Fibroblast of skin of abdomen (primary cell): ENCODE data around the gene TVP23C.
"Not testable (repeated sequence)": the region's sequence is repeated elsewhere in the genome, so short reads cannot be mapped to it uniquely, and the experiment has no call there.

Experiments
- DNase-seq: peaks from one replicate; pipeline ENCODE4 v3.0.0-alpha.2; 2013

Gene TVP23C

DNA sequence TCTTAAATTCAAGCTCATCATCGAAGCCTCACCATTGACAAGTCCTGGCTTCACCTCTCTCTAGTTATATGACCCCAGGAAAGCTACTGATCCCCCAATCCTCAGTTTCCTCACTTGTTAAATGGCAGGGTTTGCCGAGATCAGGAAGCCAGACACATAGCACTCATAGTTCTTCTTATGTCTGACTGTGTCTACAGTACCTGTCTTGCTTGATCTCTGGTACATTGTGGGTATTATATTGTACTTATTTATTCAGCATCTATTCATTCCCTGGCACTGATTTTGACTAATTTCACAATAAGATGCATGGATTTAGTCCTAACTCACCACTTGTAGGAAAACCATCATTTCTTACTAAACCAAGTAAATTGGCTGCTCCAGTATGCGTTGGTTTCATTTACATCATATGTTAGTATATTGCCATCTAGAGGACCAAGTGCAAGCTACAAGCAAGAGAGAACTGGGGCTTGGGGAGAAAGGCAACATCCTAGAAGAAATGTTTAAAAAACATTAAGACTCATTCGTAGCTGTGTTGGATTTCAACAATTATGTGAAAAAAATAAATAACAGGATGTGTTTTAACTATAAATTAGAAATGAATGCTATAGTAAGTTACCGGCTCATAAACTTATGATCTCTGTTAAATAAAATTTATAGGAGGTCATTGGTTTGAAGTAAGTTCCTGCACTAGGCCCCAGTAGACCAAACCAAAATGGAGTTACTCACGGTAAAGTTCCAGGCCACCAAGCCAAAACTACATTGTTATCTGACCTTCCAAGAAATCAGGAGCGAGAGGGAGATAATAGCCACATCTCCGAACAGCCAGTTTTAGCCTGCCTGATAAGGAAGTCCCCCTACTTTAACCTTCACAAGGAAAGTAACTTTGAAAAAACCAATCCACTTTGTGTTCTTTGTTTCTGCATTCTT lies 36.7 kb downstream of the TVP23C start:
- DNase-seq: peak; percentile 70

DNA sequence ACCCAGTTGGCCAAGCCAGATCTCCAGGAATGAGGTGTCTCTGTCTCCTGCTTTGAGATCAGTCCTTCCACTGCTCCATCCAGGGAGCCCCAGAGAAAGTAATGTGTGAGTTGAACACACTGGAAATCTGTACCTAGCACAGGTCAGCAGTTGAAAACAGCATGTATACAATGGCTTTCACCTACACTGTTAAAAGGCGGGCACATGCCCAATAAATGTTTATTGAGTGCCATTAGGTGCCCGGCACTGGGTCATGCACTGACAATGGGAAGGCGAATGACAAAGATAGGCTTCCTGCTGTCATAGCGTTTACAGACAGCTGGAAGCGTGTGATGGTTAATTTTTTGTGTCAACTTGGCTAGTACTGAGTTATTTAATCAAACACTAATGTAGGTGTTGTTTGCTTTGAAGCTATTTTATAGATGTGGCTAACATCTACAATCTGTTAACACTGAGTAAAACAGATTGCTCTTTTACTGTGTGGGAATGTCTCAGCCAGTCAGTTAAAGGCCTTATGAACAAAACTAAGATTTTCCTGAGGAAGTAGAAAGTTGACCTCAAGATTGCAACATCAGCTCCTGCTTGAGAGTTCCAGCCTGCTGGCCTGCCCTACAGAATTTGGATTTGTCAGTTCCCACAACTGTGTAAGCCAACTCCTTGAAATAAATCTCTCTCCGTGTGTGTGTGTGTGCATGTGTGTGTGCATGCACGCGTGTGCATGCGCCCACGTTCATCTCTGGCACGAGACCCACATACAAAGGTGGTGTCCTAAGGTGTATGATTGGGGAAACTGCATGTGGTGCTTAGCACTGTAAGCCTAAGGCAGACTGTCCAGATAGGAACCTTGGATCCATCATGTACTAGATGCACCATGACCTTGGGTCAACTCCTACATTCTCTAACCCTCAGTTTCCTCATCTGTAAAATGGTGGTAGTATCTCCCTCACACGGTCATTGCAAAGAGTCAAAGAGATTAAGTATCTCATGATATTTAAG lies 38.0 kb downstream of the TVP23C start:
- DNase-seq: not testable (repeated sequence)

DNA sequence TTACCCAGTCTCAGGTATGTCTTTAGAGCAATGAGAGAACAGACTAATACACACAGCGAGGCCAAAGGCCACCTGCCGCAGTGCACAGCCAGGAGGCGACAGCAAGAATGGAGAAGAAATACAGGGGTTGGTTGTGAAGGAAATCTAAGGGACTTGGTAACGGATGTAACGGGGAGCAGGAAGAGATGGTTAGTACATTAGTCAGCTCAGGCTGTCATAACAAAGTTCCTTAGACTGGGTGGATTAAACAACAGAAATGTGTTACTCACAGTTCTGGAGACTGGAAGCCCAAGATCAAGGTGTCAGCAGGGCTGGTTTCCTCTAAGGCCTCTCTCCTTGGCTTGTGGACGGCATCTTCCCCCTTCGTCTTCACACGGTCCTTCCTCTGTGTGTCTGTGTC lies 47.1 kb downstream of the TVP23C start:
- DNase-seq: peak; percentile 17

DNA sequence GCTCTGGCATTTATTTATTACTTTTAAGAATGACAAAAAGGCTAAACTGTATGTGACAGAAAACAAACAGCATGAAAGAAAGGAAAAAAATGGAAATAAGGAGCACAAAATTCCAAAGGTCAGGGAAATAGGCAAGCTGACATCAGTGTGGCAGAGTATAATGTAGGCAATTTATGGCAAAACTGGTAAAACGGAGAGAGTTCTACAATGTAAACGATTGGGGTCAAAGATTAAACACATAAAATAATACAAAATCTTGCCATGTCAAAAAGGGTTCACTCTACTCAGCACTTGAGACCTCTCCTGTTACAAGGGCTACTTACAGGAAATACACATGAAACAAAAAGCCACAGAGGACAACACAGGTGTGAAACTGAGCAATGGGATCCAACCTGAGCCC lies 48.8 kb downstream of the TVP23C start:
- DNase-seq: no peak

- no peak for DNase-seq
Observed at GRCh38 chr17:15513856-15514459, 49.3 kb downstream of the TVP23C start.

DNA sequence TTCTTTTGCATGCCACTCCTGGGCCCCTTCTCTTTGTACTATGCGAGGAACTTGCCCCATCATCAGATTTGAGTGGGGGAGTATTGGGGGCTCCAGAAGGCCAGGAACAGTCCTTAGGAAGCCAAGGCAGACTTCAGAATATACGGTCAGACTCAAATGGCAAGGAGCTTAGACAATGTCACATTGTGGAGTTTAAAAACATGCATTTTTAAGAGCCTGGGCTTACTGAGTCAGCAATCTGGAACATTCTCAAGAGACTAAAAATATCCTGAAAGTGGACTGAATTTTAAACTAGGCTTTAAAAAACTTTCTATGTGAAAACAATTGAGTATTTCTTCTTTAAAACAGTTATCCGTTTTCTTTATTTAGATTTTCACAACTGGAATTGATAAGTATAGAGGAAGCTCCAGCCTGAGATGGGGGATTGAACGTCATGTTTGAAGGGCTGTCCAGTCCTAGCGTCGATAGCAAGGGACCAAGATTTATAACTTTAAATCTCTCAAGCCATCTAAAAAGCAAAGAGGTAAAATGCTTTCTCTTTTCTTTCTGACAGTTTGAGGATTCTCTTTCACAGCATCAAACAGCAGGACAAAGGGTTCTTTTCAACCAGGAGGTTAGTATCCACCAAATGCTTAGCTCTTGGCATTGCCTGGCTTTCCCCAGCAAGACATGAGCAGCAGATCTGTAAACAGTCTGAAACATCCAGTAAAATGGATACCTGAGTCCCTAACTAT lies 50.1 kb downstream of the TVP23C start:
- peak; percentile 38 for DNase-seq

DNA sequence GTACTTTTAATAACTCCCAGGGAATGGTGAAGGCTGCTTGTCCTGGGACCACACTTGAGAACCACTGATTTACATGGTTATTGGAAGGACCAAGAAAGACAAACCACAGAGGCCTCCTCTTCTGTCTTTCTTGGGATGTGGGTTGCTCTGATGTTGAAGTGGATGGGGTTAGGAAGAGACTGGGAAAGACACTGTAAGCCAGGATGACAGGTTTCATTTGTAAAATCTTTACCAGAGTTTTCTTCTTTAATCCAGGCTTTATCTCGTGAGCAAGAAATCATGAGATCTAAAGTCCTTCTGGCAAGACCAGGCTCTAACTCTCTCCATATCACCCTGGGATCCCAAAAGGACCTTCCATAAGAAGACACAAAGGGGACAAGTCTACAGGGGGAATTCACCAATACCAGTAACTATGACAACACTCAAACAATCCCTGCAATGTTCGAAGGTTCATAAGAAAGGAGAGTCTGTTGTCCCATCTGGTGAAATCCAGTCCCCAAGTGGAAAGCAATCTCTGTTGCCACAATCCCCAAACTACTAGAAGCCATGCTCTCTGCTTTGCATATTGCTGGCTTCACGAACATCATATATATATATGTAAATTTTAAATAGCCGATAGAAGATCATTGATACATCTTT lies 51.1 kb downstream of the TVP23C start:
- DNase-seq: no peak

GRCh38 chr17:15511142-15511541 lies 52.1 kb downstream of the TVP23C start:
- DNase-seq: no peak

- DNase-seq: peak; percentile 75
Observed at GRCh38 chr17:15510361-15510760, 52.9 kb downstream of the TVP23C start.

GRCh38 chr17:15509095-15509494 lies 54.2 kb downstream of the TVP23C start:
- no peak for DNase-seq

GRCh38 chr17:15508466-15508865 lies 54.8 kb downstream of the TVP23C start:
- DNase-seq: no peak

- DNase-seq: no peak
Observed at GRCh38 chr17:15507896-15508295, 55.4 kb downstream of the TVP23C start.

DNA sequence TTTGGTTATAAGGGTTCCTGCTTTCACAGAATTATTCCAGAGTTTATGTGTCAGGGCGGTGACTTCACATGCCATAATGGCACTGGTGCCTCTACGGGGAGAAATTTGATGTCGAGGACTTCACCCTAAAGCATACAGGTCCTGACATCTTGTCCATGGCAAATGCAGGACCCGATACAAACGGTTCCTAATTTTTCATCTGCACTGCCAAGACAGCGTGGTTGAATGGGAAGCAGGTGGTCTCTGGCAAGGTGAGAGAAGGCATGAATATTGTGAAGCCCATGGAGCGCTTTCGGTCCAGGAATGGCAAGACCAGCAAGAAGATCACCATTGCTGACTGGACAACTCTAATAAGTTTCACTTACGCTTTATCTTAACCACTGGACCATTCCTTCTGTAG lies 56.3 kb downstream of the TVP23C start:
- no peak for DNase-seq

DNA sequence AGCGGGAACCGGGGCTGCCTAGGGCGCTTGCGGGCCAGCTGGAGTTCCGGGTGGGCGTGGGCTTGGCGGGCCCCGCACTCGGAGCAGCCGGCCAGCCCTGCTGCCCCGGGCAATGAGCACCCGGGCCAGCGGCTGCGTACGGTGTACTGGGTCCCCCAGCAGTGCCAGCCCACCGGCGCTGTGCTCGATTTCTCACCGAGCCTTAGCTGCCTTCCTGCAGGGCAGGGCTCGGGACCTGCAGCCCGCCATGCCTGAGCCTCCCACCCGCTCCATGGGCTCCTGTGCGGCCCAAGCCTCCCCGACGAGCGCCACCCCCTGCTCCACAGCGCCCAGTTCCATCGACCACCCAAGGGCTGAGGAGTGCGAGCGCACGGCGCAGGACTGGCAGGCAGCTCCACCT lies 57.6 kb downstream of the TVP23C start:
- DNase-seq: not testable (repeated sequence)

- no peak for DNase-seq
Observed at GRCh38 chr17:15503731-15504130, 59.6 kb downstream of the TVP23C start.

GRCh38 chr17:15502369-15503112 lies 60.7 kb downstream of the TVP23C start:
- DNase-seq: peak; percentile 97

GRCh38 chr17:15501793-15502192 lies 61.5 kb downstream of the TVP23C start:
- DNase-seq: no peak

GRCh38 chr17:15501282-15501681 lies 62.0 kb downstream of the TVP23C start:
- DNase-seq: no peak

- no peak for DNase-seq
Observed at GRCh38 chr17:15498107-15498506, 65.2 kb downstream of the TVP23C start.

GRCh38 chr17:15496735-15497670 lies 66.3 kb downstream of the TVP23C start:
- no peak for DNase-seq
